Ovary (tissue), 3 donors: ENCODE results near the gene ABHD12B.

Experiments
- CTCF ChIP-seq, 3 donors: fragments of 450-650 bp in 2 of 3; fragments of 200-600 bp in 1 of 3; IDR thresholded peaks; one replicate each; pipeline versions ENCODE4 v1.5.1 to v1.8.0; 2016 to 2022; ENCODE audit warnings: antibody characterized with exemption in 3 of 3, mild to moderate bottlenecking in 1 of 3
- EP300 ChIP-seq: sonication (generic); formaldehyde crosslinking; IDR thresholded peaks from one replicate; pipeline ENCODE4 v1.6.1; 2017; ENCODE audit warnings: antibody characterized with exemption
- POLR2A ChIP-seq: fragments of 450-650 bp; IDR thresholded peaks from one replicate; pipeline ENCODE4 v1.6.1; 2017; ENCODE audit warnings: antibody characterized with exemption, mild to moderate bottlenecking, moderate library complexity
- donor health status: DM: no; HTN: no; CAD: no.

DNA sequence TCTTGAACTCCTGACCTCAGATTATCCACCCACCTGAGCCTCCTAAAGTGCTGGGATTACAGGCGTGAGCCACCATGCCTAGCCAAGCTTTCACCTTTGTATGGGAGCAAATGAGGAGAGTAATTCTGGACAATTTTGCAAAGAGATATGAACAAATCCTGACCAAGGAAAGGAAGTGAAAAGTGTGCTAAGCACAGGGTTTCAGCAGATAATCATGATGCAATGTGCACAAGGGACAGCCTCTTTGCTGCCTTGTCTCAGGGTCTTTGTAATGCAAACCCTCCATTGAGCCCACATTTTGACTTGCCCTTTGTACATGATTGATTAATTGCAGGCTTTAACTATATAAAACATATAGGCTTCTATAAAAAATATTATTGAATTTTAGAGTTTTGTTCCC, 81.6 kb downstream of the ABHD12B start:
- TF ChIP-seq CTCF (IDR thresholded peaks at IDR 0.05), result no peak
- TF ChIP-seq POLR2A, result no peak
- no peak for TF ChIP-seq EP300
